A673 (cell line): Measurements from ENCODE around the gene PHACTR3.

Experiments used
- EZH2 ChIP-seq: fragments of 200-600 bp; sonication (generic); IDR thresholded peaks from 2 replicates; pipeline ENCODE4 v1.6.1; 2017; ENCODE audit warnings: borderline replicate concordance, low read depth, mild to moderate bottlenecking, mixed read lengths, antibody characterized with exemption, low read length; ENCODE audit not compliant: poor library complexity, severe bottlenecking
- TF ChIP-seq, protein P1 (sequence below): fragments of 300-800, 200-600 bp; sonication (generic); conservative IDR thresholded peaks from 2 replicates; pipeline ENCODE4 v1.5.1; 2017; ENCODE audit warnings: low read depth, mild to moderate bottlenecking, antibody characterized with exemption, low read length, moderate library complexity, mixed read lengths

DNA sequence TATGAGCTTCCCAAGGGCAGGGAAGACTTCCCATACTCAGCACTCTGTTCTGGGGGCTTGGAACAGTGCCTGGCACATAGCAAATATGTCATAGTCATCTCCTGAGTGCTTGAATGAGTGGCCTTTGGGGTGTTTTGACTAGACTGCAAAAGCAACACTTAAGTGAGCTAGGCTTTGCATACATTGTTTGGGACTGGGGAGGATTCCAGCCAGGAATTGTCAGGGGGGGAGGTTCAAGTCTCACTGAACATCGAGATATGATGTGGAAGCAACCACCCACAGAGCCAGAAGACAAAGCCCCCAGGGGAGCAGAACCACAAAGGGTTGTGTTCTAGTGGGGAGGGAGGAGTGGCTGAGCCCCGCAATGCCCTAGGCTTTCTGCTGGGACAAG lies 230.7 kb downstream of the PHACTR3 start:
- TF ChIP-seq, protein P1, sequence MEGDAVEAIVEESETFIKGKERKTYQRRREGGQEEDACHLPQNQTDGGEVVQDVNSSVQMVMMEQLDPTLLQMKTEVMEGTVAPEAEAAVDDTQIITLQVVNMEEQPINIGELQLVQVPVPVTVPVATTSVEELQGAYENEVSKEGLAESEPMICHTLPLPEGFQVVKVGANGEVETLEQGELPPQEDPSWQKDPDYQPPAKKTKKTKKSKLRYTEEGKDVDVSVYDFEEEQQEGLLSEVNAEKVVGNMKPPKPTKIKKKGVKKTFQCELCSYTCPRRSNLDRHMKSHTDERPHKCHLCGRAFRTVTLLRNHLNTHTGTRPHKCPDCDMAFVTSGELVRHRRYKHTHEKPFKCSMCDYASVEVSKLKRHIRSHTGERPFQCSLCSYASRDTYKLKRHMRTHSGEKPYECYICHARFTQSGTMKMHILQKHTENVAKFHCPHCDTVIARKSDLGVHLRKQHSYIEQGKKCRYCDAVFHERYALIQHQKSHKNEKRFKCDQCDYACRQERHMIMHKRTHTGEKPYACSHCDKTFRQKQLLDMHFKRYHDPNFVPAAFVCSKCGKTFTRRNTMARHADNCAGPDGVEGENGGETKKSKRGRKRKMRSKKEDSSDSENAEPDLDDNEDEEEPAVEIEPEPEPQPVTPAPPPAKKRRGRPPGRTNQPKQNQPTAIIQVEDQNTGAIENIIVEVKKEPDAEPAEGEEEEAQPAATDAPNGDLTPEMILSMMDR, result no peak
- no peak for TF ChIP-seq EZH2
